DLD1 (cell line): ENCODE data around the gene TWF1.
"Not testable (repeated sequence)": the region's sequence is repeated elsewhere in the genome, so short reads cannot be mapped to it uniquely, and the experiment has no call there.

Experiments
- in situ Hi-C: cut with HindIII; loops from 2 replicates; pipeline ENCODE4 v1.10.0; 2017; ENCODE audit warnings: low sequenced_read_pairs

Gene TWF1

GRCh38 chr12:43805860-43806736 lies at the start of gene TWF1:
Gene TWF1 (minus strand): TSS chr12:43806317. CDS start chr12:43806245, 72 bp downstream.
- in situ Hi-C loops, result no loop called here

GRCh38 chr12:43852744-43853143 lies 46.6 kb upstream of the TWF1 start:
- in situ Hi-C loops, result no loop called here

DNA sequence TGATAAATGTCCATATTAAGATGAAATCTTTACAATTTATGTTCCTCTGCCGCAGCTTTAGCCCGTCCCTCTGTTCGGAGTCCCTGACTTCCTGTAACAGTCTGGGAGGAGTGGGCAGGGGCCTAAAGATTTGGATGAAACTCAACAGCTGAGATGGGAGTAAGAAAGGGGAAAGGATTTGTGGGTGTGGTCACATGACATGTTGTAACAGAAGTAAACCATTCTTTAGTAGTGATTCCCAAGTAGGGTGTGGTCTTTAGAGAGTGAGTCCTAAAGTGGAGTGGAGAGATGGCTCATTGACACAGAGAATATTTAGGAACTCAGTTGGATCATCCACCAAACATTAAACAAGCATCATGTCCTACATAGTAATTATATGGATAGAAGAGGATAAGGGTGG lies 42.7 kb upstream of the TWF1 start:
- in situ Hi-C loops, result no loop called here

DNA sequence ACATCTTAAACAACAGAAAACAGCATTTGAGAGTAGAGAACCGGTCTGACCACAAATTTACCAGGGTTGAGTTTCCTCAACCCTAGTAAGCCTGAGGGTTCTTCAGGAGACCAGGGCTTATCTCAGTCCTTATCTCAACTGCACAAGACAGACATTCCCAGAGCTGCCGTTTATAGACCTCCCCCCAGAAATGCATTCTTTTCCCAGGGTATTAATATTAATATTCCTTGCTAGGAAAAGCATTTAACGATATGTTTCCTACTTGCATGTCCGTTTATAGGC lies 42.0 kb upstream of the TWF1 start:
- in situ Hi-C loops, result no loop called here

- in situ Hi-C loops, result not testable (repeated sequence)
These were observed 41.5 kb upstream of the TWF1 start for GRCh38 chr12:43847425-43848225.

- in situ Hi-C loops, result no loop called here
These were observed 36.1 kb upstream of the TWF1 start for GRCh38 chr12:43842259-43842658.

- in situ Hi-C loops, result no loop called here
These were observed 35.1 kb upstream of the TWF1 start for GRCh38 chr12:43841253-43841652.

GRCh38 chr12:43840338-43840737 lies 34.2 kb upstream of the TWF1 start:
- in situ Hi-C loops, result no loop called here

DNA sequence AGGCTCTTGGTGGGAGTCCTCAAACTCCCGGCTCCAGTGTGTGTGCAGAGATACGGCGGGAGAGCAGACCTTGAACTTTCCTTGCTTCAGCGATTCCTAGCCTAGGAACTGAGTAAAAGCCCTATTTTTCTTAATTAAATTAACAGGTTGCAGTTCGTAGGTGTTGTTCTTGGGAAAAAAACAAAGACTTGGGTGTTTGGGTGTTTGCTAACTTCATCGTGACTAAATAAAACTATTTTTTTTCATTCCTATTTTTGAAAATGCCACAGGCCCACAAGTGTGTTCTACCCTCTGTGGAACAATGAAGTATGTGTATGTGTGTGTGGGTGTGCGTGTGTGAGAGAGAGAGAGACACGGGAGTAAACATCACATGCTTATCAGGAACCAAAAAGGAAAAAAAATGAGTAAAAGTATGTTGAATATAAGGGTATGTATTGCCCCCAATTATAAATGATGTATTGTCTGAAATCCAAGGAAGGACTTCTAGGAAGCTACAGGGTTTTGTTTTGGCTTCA lies 30.4 kb upstream of the TWF1 start:
- in situ Hi-C loops, result no loop called here

- in situ Hi-C loops, result no loop called here
These were observed 29.7 kb upstream of the TWF1 start, which contains the start of gene TMEM117 for GRCh38 chr12:43835656-43836474. Gene TMEM117 (plus strand): TSS chr12:43836081.

DNA sequence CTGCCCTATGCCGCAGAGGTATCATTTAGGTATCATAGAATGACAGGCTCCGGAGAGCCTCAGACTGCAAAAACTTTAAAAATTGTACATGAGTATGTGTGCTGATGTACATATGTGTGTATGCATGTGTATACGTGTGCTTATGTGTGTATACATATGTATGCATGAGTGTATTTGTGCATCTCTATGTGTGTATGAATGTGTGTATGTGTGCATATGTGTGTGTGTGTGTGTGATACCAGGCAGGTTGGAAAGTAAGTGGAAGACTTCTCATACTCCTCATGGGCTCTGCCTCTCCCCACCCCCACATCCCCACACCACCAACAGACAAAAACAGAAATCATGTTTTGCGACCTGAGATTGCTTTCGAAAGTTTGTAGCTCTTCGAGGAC lies 29.1 kb upstream of the TWF1 start:
- in situ Hi-C loops, result no loop called here

GRCh38 chr12:43832463-43833168 lies 26.5 kb upstream of the TWF1 start:
- in situ Hi-C loops, result no loop called here

DNA sequence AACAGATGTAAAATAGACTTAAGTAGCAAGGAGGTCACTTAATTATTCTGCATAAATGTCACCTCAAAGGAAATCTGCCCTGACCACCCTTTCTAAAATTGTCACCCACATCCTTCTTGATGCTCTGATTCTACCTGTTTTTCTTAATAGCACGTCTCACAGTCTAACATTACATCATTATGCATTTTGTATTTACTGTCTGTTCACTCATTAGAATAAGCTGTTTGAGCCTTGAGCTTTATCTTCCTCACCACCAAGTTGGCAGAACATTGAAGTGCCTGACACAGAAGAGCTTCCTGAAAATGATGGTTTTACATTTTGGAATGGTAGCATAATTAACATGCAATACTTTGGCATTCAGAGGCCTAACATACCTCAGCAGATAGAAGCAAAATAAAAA lies 21.0 kb upstream of the TWF1 start:
- in situ Hi-C loops, result no loop called here

GRCh38 chr12:43826681-43827080 lies 20.6 kb upstream of the TWF1 start:
- in situ Hi-C loops, result no loop called here

DNA sequence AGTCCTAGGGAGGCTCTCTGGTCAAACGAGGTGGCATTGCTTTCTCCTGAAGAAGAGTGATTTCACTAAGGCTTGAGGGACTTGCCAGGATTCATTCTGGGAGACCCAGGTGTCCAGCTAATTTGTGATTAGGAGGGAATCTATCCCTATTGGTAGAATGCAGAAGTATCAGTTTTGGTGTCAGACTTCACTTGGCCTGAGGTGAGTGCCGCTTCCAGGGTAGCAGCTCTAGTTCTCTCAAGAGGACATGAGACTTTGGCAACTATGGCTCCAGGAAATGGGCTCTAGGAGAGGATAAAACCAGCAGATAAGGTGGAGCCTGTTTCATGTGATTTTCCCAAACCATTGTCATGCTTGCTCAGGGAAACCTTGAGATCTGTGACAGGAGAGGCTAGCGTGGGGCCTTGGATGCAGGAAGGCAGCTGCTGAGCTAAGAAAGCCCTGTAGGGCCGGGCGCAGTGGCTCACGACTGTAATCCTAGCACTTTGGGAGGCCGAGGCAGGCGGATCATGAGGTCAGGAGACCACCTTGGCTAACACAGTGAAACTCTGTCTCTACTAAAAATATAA lies 18.2 kb upstream of the TWF1 start:
- in situ Hi-C loops, result no loop called here

DNA sequence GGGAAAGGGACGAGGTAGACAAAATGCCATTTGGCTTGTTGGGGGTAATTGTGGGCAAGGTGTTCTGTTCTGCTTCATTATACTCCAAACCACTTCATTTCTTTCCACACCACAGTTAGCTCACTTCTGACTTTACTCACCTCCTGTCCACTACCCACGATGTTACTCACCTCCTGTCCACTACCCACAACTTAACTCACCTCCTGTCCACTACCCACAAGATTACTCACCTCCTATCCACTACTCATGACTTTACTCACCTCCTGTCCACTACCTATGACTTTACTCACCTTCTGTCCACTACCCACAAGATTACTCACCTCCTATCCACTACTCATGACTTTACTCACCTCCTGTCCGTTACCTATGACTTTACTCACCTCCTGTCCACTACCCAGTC lies 10.1 kb upstream of the TWF1 start:
- in situ Hi-C loops, result no loop called here

GRCh38 chr12:43815416-43815815 lies 9.3 kb upstream of the TWF1 start:
- in situ Hi-C loops, result no loop called here

GRCh38 chr12:43812926-43813325 lies 6.8 kb upstream of the TWF1 start:
- in situ Hi-C loops, result no loop called here

GRCh38 chr12:43812057-43812456 lies 5.9 kb upstream of the TWF1 start:
- in situ Hi-C loops, result no loop called here

DNA sequence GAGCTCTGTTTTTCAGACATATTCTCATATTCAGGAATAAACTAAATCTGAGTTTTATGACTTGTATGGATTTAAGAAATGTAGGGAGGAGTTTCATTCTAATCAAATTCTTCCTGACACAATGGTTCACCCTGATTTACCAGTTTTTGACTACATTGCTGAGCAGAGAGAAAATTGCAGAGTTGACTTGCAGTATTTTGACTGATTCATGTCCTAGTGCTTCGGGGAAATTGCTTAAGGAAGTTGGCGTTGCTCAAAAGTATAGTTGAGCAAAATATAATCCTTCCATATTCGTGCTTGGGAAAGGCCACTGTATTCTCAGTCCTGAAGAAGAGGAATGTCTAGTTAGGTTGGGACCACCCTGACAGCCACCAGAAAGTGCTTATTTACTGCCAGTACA lies 1.3 kb upstream of the TWF1 start:
- in situ Hi-C loops, result no loop called here
